Measurements from ENCODE around the gene SYNE3.

SYNE3 gene

GRCh38 chr14:95500201-95500681 is 16.2 kb downstream of the SYNE3 start:
- H3K4me3 ChIP-seq (replicated peaks; ENCODE audit: low read depth, low read length) = no peak overlapping the region
- no peak for TF ChIP-seq CTCF (IDR thresholded peaks at IDR 0.05; ENCODE audit: low read depth, low read length, missing control alignments)
- no peak for DNase-seq (ENCODE audit: extremely low read depth, low read depth)

- no peak for DNase-seq (ENCODE audit: extremely low read depth, low read depth)
- no peak for TF ChIP-seq CTCF (IDR thresholded peaks at IDR 0.05; ENCODE audit: low read depth, low read length, missing control alignments)
- H3K4me3 ChIP-seq (replicated peaks; ENCODE audit: low read depth, low read length) = no peak overlapping the region
Observed at GRCh38 chr14:95499354-95499750, 17.1 kb downstream of the SYNE3 start.

GRCh38 chr14:95498622-95499353 is 17.7 kb downstream of the SYNE3 start:
- no peak for TF ChIP-seq CTCF (IDR thresholded peaks at IDR 0.05; ENCODE audit: low read depth, low read length, missing control alignments)
- DNase-seq (ENCODE audit: extremely low read depth, low read depth) = no peak
- no peak overlapping the region for H3K4me3 ChIP-seq (replicated peaks; ENCODE audit: low read depth, low read length)

- DNase-seq (ENCODE audit: extremely low read depth, low read depth) = no peak
- no peak overlapping the region for H3K4me3 ChIP-seq (replicated peaks; ENCODE audit: low read depth, low read length)
- TF ChIP-seq CTCF (IDR thresholded peaks at IDR 0.05; ENCODE audit: low read depth, low read length, missing control alignments) = no peak
Observed at GRCh38 chr14:95497561-95498011, 18.9 kb downstream of the SYNE3 start.

GRCh38 chr14:95496690-95497259 is 19.7 kb downstream of the SYNE3 start:
- no peak overlapping the region for H3K4me3 ChIP-seq (replicated peaks; ENCODE audit: low read depth, low read length)
- peak; percentile 68 for DNase-seq (ENCODE audit: extremely low read depth, low read depth)
- no peak for TF ChIP-seq CTCF (IDR thresholded peaks at IDR 0.05; ENCODE audit: low read depth, low read length, missing control alignments)

- no peak for TF ChIP-seq CTCF (IDR thresholded peaks at IDR 0.05; ENCODE audit: low read depth, low read length, missing control alignments)
- DNase-seq (ENCODE audit: extremely low read depth, low read depth) = no peak
- H3K4me3 ChIP-seq (replicated peaks; ENCODE audit: low read depth, low read length) = no peak overlapping the region
Observed at GRCh38 chr14:95496111-95496681, 20.3 kb downstream of the SYNE3 start.

All from HFF-Myc (cell line).